DMS 273 (cell line): ENCODE data around the gene FKBP8.

Experiments
- DNase-seq: peaks from one replicate; lab custom pipeline; 2025; ENCODE audit not compliant: unreplicated experiment; lab: John Stamatoyannopoulos, UW

FKBP8 gene

GRCh38 chr19:18487576-18488402, 55.6 kb downstream of the FKBP8 start:
- DNase-seq: no peak

GRCh38 chr19:18486746-18487145, 56.6 kb downstream of the FKBP8 start:
- no peak for DNase-seq

GRCh38 chr19:18484992-18485391, 58.4 kb downstream of the FKBP8 start:
- DNase-seq: no peak

- peak; percentile 81 for DNase-seq
Measured at GRCh38 chr19:18483119-18483890, 60.1 kb downstream of the FKBP8 start.
